ENCODE data around the gene ARL5C.

DNA sequence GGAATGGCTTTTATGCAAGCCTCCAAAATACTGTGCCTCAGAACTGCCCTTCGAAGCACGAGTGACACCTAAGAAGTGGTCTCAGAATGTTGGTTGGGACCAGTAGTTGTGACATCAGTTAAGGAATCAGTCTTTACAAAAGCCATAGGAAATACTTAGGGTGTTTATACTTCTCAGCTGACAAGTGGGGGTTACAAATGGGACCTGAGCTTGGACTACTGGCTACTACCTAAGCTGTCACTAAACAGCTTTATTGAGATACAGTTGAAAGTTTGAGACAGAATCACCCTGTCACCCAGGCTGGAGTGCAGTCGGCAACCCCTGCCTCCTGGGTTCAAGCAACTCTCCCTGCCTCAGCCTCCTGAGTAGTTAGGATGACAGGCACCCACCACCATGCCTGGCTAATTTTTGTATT lies 39.2 kb upstream of the ARL5C start:
- TF ChIP-seq, protein P1, sequence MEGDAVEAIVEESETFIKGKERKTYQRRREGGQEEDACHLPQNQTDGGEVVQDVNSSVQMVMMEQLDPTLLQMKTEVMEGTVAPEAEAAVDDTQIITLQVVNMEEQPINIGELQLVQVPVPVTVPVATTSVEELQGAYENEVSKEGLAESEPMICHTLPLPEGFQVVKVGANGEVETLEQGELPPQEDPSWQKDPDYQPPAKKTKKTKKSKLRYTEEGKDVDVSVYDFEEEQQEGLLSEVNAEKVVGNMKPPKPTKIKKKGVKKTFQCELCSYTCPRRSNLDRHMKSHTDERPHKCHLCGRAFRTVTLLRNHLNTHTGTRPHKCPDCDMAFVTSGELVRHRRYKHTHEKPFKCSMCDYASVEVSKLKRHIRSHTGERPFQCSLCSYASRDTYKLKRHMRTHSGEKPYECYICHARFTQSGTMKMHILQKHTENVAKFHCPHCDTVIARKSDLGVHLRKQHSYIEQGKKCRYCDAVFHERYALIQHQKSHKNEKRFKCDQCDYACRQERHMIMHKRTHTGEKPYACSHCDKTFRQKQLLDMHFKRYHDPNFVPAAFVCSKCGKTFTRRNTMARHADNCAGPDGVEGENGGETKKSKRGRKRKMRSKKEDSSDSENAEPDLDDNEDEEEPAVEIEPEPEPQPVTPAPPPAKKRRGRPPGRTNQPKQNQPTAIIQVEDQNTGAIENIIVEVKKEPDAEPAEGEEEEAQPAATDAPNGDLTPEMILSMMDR (IDR thresholded peaks at IDR 0.05): no peak
- no peak for TF ChIP-seq POLR2A (IDR thresholded peaks at IDR 0.05)

Measured in uterus (tissue), 2 donors.